ENCODE results near the gene RTBDN.

DNA sequence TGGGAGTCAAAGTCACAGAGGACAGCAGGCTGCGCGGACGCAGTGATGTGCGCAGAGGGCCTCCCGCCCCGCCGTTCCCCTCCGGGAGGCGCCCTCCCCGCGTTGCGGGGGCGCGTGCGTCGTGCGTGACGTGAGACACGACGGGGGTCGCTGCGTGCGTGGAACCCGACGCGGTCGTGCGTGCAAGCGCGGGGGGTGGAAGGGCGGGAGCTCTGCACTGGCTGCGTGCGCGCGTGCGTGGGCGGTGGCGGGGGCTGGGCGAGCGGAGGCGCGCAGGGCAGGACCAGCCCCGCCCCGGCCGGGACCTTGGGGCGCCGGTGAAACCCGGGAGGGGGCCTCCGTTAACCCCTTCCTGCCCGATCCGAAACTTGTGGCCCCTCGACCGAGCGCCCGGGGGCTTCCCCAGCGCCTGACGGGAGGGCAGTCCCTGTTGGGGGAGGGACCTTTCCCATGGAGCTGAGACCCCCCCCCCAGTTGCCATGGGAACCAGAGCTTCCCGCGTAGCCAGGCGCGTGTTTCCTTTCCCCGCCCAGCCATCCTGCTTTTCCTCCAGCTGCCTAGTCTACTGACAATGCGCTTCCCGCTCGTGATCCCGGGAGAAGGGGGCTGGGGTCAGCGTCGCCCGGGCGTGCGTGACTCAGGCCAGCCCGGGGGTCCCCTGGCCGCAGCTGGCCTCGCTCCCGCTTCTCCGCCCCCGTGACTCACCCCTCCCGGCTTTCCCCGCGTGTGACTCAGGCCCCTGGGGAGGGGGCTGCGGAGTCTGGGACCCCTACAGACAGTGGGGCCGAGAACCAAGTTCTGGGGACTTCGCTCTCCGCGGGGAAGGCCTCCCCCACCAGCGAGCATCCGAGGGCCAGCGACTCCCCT, 51.7 kb downstream of the RTBDN start:
- TF ChIP-seq EZH2 (IDR thresholded peaks at IDR 0.05) (no peak), POLR2A (IDR thresholded peaks at IDR 0.05; ENCODE audit: borderline replicate concordance, extremely low read depth, insufficient read depth, insufficient read length) (no peak), POLR2AphosphoS5 (IDR thresholded peaks at IDR 0.05; ENCODE audit: low read depth, low read length) (no peak), SIN3A (IDR thresholded peaks at IDR 0.05; ENCODE audit: low read depth) (no peak), ZNF274 (IDR thresholded peaks at IDR 0.05; ENCODE audit: low read depth, low read length) (no peak), EZH2phosphoT487 (IDR thresholded peaks at IDR 0.05; ENCODE audit: borderline replicate concordance) (no peak), JUND (IDR thresholded peaks at IDR 0.05) (no peak), SP1 (IDR thresholded peaks at IDR 0.05; ENCODE audit: low read depth) (no peak)
- TF ChIP-seq, protein P1, sequence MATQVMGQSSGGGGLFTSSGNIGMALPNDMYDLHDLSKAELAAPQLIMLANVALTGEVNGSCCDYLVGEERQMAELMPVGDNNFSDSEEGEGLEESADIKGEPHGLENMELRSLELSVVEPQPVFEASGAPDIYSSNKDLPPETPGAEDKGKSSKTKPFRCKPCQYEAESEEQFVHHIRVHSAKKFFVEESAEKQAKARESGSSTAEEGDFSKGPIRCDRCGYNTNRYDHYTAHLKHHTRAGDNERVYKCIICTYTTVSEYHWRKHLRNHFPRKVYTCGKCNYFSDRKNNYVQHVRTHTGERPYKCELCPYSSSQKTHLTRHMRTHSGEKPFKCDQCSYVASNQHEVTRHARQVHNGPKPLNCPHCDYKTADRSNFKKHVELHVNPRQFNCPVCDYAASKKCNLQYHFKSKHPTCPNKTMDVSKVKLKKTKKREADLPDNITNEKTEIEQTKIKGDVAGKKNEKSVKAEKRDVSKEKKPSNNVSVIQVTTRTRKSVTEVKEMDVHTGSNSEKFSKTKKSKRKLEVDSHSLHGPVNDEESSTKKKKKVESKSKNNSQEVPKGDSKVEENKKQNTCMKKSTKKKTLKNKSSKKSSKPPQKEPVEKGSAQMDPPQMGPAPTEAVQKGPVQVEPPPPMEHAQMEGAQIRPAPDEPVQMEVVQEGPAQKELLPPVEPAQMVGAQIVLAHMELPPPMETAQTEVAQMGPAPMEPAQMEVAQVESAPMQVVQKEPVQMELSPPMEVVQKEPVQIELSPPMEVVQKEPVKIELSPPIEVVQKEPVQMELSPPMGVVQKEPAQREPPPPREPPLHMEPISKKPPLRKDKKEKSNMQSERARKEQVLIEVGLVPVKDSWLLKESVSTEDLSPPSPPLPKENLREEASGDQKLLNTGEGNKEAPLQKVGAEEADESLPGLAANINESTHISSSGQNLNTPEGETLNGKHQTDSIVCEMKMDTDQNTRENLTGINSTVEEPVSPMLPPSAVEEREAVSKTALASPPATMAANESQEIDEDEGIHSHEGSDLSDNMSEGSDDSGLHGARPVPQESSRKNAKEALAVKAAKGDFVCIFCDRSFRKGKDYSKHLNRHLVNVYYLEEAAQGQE (IDR thresholded peaks at IDR 0.05; ENCODE audit: low read depth), result no peak
- TF ChIP-seq, protein P2, sequence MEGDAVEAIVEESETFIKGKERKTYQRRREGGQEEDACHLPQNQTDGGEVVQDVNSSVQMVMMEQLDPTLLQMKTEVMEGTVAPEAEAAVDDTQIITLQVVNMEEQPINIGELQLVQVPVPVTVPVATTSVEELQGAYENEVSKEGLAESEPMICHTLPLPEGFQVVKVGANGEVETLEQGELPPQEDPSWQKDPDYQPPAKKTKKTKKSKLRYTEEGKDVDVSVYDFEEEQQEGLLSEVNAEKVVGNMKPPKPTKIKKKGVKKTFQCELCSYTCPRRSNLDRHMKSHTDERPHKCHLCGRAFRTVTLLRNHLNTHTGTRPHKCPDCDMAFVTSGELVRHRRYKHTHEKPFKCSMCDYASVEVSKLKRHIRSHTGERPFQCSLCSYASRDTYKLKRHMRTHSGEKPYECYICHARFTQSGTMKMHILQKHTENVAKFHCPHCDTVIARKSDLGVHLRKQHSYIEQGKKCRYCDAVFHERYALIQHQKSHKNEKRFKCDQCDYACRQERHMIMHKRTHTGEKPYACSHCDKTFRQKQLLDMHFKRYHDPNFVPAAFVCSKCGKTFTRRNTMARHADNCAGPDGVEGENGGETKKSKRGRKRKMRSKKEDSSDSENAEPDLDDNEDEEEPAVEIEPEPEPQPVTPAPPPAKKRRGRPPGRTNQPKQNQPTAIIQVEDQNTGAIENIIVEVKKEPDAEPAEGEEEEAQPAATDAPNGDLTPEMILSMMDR (IDR thresholded peaks at IDR 0.05 in 2 of 3, conservative IDR thresholded peaks at IDR 0.05 in 1 of 3; ENCODE audit: borderline replicate concordance in 1 of 3, insufficient read depth in 1 of 3, low read depth in 2 of 3, low read length in 2 of 3), result no peak
- TF ChIP-seq, protein P3, sequence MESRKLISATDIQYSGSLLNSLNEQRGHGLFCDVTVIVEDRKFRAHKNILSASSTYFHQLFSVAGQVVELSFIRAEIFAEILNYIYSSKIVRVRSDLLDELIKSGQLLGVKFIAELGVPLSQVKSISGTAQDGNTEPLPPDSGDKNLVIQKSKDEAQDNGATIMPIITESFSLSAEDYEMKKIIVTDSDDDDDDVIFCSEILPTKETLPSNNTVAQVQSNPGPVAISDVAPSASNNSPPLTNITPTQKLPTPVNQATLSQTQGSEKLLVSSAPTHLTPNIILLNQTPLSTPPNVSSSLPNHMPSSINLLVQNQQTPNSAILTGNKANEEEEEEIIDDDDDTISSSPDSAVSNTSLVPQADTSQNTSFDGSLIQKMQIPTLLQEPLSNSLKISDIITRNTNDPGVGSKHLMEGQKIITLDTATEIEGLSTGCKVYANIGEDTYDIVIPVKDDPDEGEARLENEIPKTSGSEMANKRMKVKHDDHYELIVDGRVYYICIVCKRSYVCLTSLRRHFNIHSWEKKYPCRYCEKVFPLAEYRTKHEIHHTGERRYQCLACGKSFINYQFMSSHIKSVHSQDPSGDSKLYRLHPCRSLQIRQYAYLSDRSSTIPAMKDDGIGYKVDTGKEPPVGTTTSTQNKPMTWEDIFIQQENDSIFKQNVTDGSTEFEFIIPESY (IDR thresholded peaks at IDR 0.05; ENCODE audit: extremely low read depth, insufficient replicate concordance, low read length), result no peak
- TF ChIP-seq, protein P4, sequence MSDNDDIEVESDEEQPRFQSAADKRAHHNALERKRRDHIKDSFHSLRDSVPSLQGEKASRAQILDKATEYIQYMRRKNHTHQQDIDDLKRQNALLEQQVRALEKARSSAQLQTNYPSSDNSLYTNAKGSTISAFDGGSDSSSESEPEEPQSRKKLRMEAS (IDR thresholded peaks at IDR 0.05), result no peak

Data from HCT116 (cell line).